ENCODE data around the gene FCRL5. TPM values are rescaled to one million over a fixed set of nuclear protein-coding genes. Genes with fewer than 3 reads are reported as not detected.

The FCRL5 gene
- total and polyA plus RNA-seq, 10 of the 15 experiments (the other 5 are each of a cell fraction or from before 2014, with no cell fraction given), result 1.1 to 136 (median 7.0) TPM

GRCh38 chr1:157600236-157600635, 47.9 kb upstream of the FCRL5 start (continued):
- TF ChIP-seq, protein P1, sequence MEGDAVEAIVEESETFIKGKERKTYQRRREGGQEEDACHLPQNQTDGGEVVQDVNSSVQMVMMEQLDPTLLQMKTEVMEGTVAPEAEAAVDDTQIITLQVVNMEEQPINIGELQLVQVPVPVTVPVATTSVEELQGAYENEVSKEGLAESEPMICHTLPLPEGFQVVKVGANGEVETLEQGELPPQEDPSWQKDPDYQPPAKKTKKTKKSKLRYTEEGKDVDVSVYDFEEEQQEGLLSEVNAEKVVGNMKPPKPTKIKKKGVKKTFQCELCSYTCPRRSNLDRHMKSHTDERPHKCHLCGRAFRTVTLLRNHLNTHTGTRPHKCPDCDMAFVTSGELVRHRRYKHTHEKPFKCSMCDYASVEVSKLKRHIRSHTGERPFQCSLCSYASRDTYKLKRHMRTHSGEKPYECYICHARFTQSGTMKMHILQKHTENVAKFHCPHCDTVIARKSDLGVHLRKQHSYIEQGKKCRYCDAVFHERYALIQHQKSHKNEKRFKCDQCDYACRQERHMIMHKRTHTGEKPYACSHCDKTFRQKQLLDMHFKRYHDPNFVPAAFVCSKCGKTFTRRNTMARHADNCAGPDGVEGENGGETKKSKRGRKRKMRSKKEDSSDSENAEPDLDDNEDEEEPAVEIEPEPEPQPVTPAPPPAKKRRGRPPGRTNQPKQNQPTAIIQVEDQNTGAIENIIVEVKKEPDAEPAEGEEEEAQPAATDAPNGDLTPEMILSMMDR (IDR thresholded peaks at IDR 0.05 in 2 of 3, conservative IDR thresholded peaks at IDR 0.05 in 1 of 3; ENCODE audit: control insufficient read depth in 2 of 3, extremely low read depth in 1 of 3, insufficient read depth in 1 of 3, low read depth in 3 of 3, low read length in 3 of 3), result no peak
- TF ChIP-seq, protein P2, sequence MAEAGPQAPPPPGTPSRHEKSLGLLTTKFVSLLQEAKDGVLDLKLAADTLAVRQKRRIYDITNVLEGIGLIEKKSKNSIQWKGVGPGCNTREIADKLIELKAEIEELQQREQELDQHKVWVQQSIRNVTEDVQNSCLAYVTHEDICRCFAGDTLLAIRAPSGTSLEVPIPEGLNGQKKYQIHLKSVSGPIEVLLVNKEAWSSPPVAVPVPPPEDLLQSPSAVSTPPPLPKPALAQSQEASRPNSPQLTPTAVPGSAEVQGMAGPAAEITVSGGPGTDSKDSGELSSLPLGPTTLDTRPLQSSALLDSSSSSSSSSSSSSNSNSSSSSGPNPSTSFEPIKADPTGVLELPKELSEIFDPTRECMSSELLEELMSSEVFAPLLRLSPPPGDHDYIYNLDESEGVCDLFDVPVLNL (IDR thresholded peaks at IDR 0.05; ENCODE audit: low read depth, low read length), result no peak
- no peak for TF ChIP-seq E2F8 (IDR thresholded peaks at IDR 0.05; ENCODE audit: low read depth, partially characterized antibody)
- no peak for TF ChIP-seq BHLHE40 (IDR thresholded peaks at IDR 0.05; ENCODE audit: borderline replicate concordance in 1 of 2, low read depth in 2 of 2, low read length in 1 of 2)
- TF ChIP-seq, protein P3, sequence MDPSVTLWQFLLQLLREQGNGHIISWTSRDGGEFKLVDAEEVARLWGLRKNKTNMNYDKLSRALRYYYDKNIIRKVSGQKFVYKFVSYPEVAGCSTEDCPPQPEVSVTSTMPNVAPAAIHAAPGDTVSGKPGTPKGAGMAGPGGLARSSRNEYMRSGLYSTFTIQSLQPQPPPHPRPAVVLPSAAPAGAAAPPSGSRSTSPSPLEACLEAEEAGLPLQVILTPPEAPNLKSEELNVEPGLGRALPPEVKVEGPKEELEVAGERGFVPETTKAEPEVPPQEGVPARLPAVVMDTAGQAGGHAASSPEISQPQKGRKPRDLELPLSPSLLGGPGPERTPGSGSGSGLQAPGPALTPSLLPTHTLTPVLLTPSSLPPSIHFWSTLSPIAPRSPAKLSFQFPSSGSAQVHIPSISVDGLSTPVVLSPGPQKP (IDR thresholded peaks at IDR 0.05; ENCODE audit: low read depth, low read length), result no peak

All from GM12878 (cell line).